T-helper 9 cell (primary cell): ENCODE measurements around the gene BRSK2.
"Not testable (repeated sequence)": the region's sequence is repeated elsewhere in the genome, so short reads cannot be mapped to it uniquely, and the experiment has no call there.

Source experiments
- DNase-seq: peaks from one replicate; pipeline ENCODE4 v3.0.0-alpha.2; 2020

The BRSK2 gene

DNA sequence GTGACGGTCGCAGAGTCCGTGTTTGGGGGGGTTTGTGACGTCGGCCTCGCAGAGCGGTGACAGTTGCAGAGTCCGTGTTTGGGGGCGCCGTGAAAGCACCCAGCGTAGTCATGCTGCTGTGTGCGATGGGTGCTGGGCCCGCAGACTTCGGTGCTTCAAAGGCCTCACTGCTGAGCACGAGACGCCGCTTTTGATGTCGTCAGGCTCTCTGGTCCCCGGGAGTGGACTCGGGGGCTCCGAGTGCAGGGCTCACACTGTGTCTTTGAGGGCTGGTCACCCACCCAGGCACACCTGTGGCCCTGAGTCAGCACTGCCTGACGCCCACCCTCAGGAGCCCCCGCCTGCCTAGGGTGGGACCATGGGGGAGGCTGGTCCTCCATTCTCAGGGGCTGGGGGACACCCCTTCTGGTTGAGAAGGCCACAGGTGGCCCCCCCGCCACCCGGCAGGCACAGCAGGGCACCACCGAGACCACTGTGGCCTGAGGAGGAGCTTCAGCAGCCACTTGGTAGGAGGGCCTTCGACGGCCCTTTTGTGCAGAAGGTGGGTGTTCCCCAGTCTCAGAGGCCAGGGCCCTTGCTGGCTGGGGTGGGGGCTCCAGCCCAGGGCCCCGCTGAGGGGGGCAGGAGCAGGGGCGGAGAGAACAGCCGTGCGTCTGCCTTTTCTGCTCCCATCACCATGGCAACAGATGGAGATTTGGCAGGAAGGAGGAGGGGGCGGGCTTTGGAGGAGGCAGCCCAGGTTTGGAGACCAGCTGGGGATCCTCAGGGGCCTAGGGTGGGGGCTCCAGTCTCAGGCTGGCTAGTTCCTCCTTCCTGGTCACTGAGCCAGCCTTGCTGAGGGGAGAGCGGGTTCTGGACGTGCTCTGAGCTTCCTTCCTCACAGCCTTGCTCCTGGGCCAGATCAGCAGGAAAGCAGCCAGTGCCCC is 20.9 kb downstream of the BRSK2 start:
- DNase-seq: no peak

DNA sequence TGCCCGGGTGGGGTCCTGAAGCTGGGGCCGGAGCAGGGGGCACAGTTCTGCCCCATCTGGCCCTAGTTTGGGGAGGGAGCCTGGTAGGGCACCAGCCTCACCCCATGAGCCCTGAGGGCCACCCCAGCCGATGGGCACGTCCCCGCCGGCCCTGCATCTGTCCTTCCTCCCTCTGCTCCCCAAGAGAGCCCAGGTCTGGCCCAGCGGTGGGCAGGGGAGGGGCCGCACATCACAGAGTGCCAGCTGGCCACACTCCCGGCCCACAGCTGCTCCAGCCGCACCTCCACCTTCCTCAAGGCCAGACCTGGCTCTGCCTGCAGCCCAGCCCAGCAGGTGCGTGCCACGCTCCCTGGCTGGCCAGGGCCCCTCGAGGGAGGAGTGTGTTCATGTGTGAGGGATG is 21.6 kb downstream of the BRSK2 start:
- no peak for DNase-seq

DNA sequence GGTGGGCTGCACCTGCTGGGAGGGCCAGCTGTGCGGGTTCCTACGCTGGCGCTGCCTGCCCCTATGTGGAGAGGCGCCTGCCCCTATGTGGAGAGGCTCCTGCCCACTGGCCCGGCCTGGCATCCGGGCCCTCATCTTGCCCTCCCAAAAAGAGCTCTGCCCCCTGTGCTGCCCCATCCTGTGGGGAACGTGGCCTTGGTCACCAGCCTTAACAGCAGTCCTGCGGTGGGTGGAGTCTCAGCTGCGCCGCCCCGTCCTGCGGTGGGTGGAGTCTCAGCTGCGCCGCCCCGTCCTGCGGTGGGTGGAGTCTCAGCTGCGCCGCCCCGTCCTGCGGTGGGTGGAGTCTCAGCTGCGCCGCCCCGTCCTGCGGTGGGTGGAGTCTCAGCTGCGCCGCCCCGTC is 22.0 kb downstream of the BRSK2 start:
- not testable (repeated sequence) for DNase-seq

DNA sequence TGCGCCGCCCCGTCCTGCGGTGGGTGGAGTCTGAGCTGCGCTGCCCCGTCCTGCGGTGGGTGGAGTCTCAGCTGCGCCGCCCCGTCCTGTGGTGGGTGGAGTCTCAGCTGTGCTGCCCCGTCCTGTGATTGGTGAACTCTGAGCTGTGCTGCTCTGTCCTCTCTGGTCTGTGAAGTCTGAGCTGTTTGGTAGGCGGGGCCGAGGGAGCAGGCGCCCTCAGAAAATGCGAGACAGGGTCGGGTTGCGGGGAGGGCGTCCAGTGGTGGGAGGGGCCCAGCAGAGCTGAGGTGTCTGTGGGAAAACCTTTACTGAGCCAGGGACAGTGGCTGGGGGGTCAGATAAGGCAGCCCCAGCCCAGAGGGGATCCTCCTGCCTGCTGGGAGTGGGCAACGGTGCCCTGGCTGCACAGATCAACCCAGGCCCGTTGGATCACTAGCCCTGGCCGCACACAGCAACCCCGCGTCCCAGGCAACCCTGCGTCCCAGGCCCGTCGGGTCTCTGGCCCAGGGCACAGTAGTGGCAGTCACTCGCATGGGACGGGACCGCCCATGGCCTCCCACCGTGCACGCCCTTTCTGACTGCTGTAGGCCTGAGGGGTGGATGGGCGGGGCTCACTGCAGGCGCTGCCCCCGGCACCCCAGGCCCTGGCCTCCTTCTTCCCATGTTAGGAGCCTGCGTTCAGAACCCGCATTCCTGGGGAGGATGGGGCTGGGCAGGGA is 22.8 kb downstream of the BRSK2 start:
- DNase-seq: no peak

DNA sequence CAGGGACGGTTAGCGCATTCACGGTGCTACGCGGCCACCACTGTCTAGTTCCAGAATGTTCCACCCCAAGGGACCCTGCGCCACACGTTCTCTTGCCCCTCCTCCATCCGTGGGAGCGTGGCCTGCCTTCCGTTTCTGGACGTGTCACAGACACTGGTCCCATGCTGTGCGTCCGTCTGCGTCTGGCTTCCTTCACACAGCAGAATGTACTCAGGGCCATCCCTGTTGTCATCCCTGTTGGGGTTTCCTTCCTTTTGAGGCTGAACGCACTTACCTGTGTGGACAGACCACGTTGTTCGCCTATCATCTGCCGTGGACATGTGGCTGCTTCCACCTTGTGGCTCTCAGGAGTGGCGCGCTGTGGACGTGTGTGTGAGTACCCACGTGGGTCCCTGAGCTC is 24.9 kb downstream of the BRSK2 start:
- no peak for DNase-seq

DNA sequence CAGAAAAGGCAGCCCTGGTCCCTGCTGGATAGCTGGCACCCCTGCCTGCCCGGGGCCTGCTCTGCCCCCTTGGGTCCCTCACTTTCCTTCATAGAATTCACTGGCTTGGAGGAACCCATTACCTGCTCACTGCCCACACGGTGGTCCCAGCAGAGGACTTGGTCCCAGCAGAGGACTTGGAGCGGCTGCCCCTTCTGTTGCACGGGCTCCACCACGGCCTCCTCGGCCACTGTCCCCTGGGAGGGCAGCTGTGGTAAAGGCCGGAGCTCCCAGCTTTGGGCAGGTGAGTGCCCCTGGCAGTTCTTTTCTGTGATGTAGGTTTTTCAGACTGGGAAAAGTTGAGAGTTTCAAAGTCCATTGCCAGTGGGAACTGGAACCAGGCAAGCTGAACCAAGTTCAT is 25.9 kb downstream of the BRSK2 start:
- no peak for DNase-seq

DNA sequence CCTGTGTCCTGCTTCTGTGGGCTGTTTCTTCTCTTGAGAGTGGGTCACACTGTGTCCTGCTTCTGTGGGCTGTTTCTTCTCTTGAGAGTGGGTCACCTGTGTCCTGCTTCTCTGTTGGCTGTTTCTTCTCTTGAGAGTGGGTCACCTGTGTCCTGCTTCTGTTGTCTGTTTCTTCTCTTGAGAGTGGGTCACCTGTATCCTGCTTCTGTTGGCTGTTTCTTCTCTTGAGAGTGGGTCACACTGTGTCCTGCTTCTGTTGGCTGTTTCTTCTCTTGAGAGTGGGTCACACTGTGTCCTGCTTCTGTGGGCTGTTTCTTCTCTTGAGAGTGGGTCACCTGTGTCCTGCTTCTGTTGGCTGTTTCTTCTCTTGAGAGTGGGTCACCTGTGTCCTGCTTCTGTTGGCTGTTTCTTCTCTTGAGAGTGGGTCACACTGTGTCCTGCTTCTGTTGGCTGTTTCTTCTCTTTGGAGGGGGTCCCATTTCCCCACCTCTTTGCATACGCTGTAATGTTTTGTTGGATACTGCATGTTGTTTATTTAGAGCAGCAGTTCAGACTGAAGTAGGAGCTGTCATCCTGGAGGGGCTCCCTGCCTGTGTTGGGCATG is 28.6 kb downstream of the BRSK2 start:
- not testable (repeated sequence) for DNase-seq

DNA sequence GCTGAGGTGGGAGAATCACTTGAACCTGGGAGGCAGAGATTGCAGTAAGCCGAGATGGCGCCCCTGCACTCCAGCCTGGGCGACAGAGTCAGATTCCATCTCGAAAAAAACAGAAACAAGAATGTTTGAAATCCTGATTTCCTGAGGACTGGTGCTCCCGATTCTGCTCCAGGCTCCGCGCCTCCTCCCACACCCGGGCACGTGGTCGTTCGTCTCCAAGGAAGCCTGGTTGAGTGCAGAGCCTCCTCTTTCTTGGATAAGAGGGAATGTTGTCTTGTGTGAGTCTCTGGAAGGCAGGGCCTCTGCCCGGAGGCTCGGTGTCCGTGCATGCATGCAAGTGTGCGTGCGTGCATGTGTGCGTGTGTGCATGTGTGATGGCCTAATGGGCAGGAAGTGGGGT is 30.1 kb downstream of the BRSK2 start:
- no peak for DNase-seq

DNA sequence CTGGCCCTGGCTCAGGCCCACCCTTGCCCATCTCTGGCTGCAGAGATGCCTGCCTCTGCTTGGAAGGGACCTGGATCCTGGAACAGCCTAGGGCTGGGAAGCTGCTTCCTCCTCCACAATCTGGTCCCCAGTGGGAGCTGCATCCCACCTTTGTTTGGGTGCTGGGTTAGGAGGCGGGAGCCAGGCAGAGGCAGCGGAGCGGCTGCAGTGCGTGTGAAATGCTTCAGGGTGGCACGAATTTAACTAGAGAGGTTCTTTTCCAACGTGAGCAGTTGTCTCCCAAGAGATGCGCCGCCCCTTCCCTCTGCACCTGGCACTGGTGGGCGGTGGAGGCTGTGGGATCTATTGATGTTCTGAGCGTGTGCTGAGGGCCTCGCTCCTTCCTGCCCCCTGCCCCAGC is 31.6 kb downstream of the BRSK2 start:
- no peak for DNase-seq

DNA sequence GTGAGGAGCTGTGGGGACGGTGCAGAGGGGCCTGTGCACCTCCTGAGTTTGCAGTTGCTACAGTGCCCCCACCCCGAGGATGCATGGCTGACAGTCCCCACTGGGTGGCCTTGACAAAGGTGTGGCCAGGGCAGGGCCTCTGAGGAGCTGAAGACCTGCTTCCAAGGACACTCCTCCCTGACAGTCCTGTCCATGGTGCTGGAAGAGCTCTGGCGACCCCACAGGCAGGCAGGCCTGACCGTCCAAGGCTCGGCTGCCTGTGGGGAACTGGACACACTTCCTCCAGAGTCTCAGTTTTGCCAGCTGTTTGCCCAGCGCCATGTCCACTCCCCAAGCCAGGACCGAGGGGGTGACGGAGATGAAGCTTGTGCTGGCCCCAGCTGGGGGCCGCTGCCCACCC is 32.7 kb downstream of the BRSK2 start:
- DNase-seq: no peak

DNA sequence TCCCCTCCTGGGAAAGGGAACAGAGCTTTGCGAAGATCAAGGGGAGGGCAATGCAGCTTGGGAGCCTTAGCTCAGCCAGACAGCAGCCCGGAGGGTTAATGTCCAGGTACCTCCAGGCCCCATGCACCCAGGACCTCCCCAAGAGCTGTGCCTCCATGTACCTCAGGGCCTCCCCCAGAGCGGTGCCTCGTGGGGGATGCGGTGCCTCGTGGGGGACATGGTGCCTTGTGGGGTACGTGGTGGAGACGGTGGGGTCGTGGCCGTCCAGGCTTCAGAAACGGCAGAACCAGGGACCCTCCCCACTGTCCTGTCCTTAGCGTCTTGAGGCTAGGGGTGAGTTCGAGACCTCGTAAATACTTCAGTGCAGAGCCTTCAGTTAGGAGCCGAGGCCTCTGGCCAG is 33.2 kb downstream of the BRSK2 start:
- DNase-seq: no peak

DNA sequence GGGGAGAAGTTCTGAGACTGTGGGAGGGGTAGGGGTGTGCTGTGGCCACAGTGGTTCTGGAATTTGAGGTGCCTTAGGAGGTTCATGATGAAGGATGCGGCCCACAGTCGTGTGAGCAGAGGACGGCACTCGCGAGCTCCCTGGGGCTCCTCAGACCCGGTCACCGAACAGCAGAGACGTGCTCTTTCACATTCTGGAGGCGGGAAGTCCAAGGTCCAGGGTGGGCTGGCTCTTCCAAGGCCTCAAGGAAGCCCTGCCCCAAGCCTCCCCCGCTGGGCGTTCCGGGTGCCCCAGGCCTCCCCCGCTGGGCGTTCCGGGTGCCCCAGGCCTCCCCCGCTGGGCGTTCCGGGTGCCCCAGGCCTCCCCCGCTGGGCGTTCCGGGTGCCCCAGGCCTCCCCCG is 33.7 kb downstream of the BRSK2 start:
- not testable (repeated sequence) for DNase-seq

DNA sequence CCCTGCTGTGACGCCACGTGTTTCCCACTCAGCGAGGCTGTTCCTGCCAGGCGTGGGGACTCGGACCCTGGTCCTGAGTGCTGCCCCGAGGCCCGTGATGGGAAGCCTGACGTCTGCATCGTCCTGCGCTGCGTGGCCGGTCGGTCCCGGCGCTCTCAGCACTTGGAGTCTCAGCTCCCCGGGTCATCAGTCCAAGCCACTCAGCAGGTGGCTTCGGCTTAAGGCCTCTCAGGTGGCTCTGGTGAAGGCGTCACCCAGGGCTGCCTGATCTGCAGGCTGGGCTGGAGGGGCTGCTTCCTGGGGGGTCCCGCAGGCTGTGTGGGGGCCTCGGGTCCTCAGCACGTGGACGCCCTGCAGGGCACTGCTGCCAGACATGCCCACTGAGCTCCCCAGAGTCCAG is 35.3 kb downstream of the BRSK2 start:
- DNase-seq: no peak

DNA sequence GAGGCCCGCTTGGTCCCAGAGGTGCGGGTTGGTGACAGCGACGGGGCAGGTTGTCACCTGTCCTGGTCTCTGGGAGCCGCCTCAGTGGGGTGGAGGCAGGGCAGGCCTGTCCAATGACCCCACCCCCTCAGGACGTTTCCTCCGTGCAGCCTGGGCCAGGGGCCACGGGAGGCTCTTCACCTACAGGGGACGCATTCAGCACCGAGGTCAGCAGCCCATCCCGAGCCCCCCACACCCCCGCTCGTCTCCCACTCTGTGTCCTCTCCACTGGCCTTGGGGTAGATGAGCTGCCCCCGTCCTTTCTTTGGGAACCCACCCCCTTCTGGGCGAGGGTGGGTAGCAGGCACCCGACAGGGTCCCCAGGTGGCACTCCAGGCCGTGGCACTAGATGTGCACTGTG is 35.7 kb downstream of the BRSK2 start:
- DNase-seq: no peak

DNA sequence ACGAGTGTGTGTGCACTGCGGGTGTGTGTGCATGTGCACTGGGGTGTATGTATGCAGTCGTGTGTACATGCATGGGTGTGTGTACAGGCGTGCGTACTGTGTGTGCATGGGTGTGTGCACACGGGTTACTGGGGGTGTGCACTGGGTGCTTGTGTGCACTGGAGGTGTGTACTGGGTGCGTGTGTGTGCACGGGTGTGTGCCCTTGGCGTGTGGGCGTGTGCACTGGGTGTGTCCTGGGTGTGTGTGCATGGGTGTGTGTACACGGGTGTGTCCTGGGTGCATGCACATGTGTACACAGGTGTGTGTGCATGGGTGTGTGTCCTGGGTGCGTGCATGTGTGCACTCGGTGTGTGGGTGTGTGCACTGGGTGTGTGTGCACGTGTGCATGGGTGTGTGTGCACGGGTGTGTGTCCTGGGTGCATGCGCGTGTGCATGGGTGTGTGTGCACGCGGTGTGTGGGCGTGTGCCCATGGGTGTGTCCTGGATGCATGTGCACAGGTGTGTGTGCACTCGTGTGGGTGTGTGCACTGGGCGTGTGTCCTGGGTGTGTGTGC is 39.1 kb downstream of the BRSK2 start:
- no peak for DNase-seq

DNA sequence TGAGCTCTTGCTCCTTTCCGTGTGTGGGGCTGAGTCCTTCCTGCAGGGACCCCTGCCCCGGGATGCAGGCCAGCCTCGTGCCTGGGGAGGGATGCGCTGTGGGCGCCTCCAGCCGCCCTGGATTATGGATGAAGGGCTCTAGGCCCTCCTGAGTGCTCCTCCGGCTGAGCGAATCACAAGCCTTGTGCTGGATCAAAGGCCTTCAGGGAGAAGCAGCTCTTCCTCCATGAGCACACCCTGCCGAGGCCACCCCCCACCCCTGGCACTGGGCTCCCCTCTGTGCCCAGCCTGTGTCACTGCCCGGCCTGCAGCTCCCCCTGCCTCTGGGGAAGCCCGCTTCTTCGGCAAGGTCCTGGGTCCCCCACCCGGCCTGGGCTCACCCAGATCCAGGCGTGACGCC is 43.8 kb downstream of the BRSK2 start:
- DNase-seq: no peak

DNA sequence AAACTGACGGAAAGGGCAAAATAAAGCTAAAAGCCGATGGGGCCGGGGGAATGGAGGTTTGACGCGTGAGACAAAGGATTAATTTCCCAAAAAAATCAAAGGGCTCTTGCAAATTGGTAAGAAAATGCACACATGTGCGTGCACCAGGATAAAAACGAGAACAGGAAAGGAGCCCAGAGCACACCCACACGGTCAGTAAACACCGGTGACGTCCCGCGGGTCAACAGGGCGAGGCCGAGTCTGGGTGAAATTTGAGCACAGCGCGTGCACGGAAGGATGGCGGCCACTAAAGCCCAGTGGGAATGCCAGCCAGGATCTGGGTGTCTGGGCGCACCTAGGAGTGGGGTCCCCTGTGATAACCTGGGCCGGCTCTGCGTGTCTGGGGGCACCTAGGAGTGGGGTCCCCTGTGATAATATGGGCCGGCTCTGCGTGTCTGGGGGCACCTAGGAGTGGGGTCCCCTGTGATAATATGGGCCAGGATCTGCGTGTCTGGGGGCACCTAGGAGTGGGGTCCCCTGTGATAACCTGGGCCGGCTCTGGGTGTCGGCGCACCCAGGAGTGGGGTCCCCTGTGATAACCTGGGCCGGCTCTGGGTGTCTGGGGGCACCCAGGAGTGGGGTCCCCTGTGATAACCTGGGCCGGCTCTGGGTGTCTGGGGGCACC is 44.4 kb downstream of the BRSK2 start:
- DNase-seq: no peak

DNA sequence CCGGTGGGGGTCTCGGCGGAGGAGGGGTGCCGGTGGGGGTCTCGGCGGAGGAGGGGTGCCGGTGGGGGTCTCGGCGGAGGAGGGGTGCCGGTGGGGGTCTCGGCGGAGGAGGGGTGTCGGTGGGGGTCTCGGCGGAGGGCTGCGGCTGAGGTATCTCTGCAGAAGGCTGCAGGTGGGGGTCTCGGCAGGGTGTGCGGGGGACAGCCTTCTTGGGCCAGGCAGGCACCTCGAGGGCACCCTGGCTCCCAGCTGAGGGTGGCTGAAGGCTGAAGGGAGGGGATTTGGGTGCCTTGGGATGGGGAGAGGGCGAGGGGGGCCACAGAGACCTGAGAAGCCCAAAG is 45.7 kb downstream of the BRSK2 start:
- not testable (repeated sequence) for DNase-seq

DNA sequence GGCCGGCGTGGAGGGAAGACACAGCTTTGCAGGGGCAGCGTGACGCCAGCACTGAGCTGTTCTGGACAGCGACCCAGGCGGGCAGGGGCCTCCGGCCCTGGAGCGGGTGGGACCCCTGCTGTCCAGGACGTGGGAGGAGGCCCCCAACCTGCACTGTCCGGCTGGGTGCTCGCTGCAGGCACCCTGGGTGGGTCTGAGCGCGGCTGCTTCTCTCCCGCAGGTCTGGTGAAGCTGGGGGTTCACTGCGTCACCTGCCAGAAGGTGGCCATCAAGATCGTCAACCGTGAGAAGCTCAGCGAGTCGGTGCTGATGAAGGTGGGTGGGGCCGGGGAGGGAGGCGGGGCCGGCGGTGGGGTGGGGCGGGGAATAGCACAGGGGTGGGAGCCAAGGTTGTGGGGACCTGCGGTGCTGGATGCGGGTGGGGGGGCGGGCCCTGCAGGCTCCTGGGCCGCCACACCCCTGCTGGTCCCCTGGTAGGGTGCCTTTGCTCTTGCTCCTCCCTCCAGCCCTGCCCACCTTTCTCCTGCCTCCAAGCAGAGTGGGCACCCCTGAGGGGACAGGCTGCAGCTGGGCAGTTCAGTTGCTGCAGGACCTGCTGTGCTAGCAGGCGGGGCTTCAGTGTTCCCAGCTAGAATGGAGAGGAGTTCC is 46.2 kb downstream of the BRSK2 start:
- DNase-seq: no peak

DNA sequence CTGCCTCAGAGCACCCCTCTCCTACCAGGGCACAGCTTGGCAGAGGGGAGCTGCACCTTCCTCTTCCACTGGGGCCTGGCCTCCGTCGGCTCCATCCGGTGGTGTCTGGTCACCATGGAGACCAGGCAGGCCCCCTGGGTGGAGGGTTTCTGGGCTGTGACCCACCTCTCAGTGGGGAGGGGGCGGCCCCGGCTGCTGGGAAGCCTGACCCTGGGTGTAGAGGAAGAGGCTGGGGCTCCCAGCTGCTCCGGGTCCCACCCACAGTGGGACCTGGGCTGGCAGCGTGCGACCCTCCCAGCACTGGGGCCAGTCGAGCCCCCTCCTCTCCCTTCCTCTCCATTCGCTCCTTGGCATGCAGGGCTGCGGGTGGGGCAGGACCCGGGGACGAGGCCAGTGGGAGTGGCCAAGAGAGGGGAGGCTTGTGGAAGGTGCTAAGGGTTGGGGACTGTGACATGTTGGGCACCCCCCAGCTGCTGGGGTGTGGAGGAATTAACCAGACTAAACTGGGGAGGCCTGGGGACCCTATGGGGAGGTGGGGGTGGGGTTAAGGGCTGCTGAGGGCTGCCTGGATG is 46.8 kb downstream of the BRSK2 start:
- DNase-seq: no peak

DNA sequence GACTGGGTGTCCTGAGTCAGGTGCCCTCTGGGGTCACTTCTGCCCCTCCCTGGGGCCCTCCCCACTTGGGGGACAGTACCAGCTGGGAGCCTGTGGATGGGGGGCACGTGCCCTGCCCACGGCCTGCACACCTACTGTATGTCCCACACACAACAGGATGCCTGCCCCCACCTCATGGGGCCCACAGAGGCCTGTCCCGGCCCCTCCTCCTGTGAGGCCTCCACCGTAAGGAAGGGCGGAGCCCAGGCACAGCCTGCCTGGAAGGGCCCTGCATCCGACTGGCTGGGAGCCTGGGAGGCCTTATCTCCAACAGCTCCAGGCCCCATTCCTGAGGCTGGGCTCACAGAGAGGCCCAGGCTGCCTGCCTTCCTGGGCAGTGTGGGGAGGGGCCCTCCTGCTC is 47.8 kb downstream of the BRSK2 start:
- DNase-seq: no peak
